ENCODE results near the gene METTL8. TPM values are rescaled to one million over a fixed set of nuclear protein-coding genes. Genes with fewer than 3 reads are reported as not detected.

Gene METTL8
- total and polyA plus RNA-seq, 2 experiments from 2014 or later: 60.9 to 64.3 TPM

GRCh38 chr2:171479154-171479814 is 45.5 kb upstream of the METTL8 start:
- Histone ChIP-seq H3K4me2 (no peak overlapping the region), H4K20me1 (replicated peaks; ENCODE audit: insufficient read depth) (no peaks in the 10 kb centered on the region), H3K36me3 (ENCODE audit: insufficient read depth) (no peaks in the 10 kb centered on the region), H3K27ac (ENCODE audit: low read depth) (no peak overlapping the region), H3K27me3 (ENCODE audit: insufficient read depth) (no peaks in the 10 kb centered on the region), H3K4me3 (no peak overlapping the region), H3K4me1 (ENCODE audit: insufficient read depth) (peaks cover 7% of the 10 kb centered on the region; the same call in 1 of the 2 replicates), H3F3A (replicated peaks; ENCODE audit: low read depth) (no peaks in the 10 kb centered on the region), H3K79me2 (replicated peaks; ENCODE audit: insufficient read depth) (no peaks in the 10 kb centered on the region), H2AFZ (no peak overlapping the region), H3K9me2 (ENCODE audit: insufficient read depth) (no peaks in the 10 kb centered on the region)
- H3K27me3 Mint-ChIP-seq (ENCODE audit: insufficient read depth, low read depth, poor library complexity): no peaks in the 10 kb centered on the region
- peaks cover 26% of the 10 kb centered on the region for H3K36me3 Mint-ChIP-seq (ENCODE audit: low read depth)
- DNase-seq (ENCODE audit: low spot score) (no peak), ATAC-seq (no peak)
- no peak overlapping the region for H3K4me3 Mint-ChIP-seq
- no peak for TF ChIP-seq NANOG (IDR thresholded peaks at IDR 0.05; ENCODE audit: borderline replicate concordance)
- no peak for TF ChIP-seq POLR2AphosphoS5 (IDR thresholded peaks at IDR 0.05; ENCODE audit: low read depth)
- TF ChIP-seq REST (IDR thresholded peaks at IDR 0.05; ENCODE audit: unreplicated experiment): no peak
- no peak for TF ChIP-seq STAT1 (IDR thresholded peaks at IDR 0.05; ENCODE audit: unreplicated experiment)
- no peak for TF ChIP-seq EZH2phosphoT487 (IDR thresholded peaks at IDR 0.05; ENCODE audit: unreplicated experiment)
- no peak for TF ChIP-seq ZNF462 (CRISPR knock-in tag; IDR thresholded peaks at IDR 0.05)
- no peaks in the 10 kb centered on the region for H3K9me3 Mint-ChIP-seq
- peaks cover 22% of the 10 kb centered on the region; the same call in 2 of the 3 replicates for H3K4me1 Mint-ChIP-seq
- H3K27ac Mint-ChIP-seq: no peak overlapping the region
